Activated naive CD4-positive, alpha-beta T cell treated with anti-CD3 and anti-CD28 coated beads, Interleukin-2, amount 10 ng/mL, durations not matched to agents 7 days and 5 days (primary cell): ENCODE measurements around the gene ADAMTS3.

ENCODE experiments used
- CTCF ChIA-PET: fragments of 350-600 bp; sonication (Branson Sonifier 250); formaldehyde crosslinking; loops from one replicate; lab custom pipeline; 2021; ENCODE audit warnings: antibody characterized with exemption; lab: Charles Lee
- DNase-seq: peaks from one replicate; pipeline ENCODE4 v3.0.0-alpha.2; 2020
- H3K27ac Mint-ChIP-seq: one replicate; pipeline ENCODE4 v1.8.0; 2021; ENCODE audit warnings: mild to moderate bottlenecking, moderate library complexity, mixed read lengths
- H3K27me3 Mint-ChIP-seq: one replicate; pipeline ENCODE4 v1.8.0; 2021; ENCODE audit warnings: mild to moderate bottlenecking, mixed read lengths
- H3K36me3 Mint-ChIP-seq: one replicate; pipeline ENCODE4 v1.8.0; 2021; ENCODE audit warnings: mixed read lengths
- H3K4me1 Mint-ChIP-seq: one replicate; pipeline ENCODE4 v1.8.0; 2021; ENCODE audit warnings: mixed read lengths
- H3K4me3 Mint-ChIP-seq: one replicate; pipeline ENCODE4 v1.8.0; 2021; ENCODE audit warnings: mild to moderate bottlenecking, moderate library complexity, mixed read lengths
- H3K9me3 Mint-ChIP-seq: one replicate; pipeline ENCODE4 v1.8.0; 2021; ENCODE audit warnings: mixed read lengths

Gene ADAMTS3

GRCh38 chr4:72313121-72313520 lies 255.9 kb downstream of the ADAMTS3 start:
- H3K4me1 Mint-ChIP-seq, result no peaks in the 10 kb centered on the region
- CTCF ChIA-PET, result interaction anchor here (1.1 kb wide), 1 partner anchor 9 kb away, joined by 3 read pairs; no protein-coding TSS in a partner anchor

GRCh38 chr4:72312032-72312650 lies 256.9 kb downstream of the ADAMTS3 start:
- CTCF ChIA-PET, result interaction anchor here (1.1 to 1.3 kb wide), 2 partner anchors 8 to 12 kb away, joined by 3 read pairs; no protein-coding TSS in a partner anchor
- no peaks in the 10 kb centered on the region for H3K4me1 Mint-ChIP-seq
- no peak for DNase-seq
- no peak overlapping the region for H3K27ac Mint-ChIP-seq
- no peaks in the 10 kb centered on the region for H3K27me3 Mint-ChIP-seq
- no peak overlapping the region for H3K4me3 Mint-ChIP-seq
- no peaks in the 10 kb centered on the region for H3K9me3 Mint-ChIP-seq
- H3K36me3 Mint-ChIP-seq, result no peaks in the 10 kb centered on the region

More at GRCh38 chr4:72313121-72313520, 255.9 kb downstream of the ADAMTS3 start:
- Mint-ChIP-seq H3K36me3 (no peaks in the 10 kb centered on the region), H3K27ac (no peak overlapping the region), H3K9me3 (no peaks in the 10 kb centered on the region), H3K27me3 (no peaks in the 10 kb centered on the region), H3K4me3 (no peak overlapping the region)
- DNase-seq, result no peak

- H3K27me3 Mint-ChIP-seq, result no peaks in the 10 kb centered on the region
- no peak overlapping the region for H3K27ac Mint-ChIP-seq
- CTCF ChIA-PET, result interaction anchor here (1.3 kb wide), 1 partner anchor 13 kb away, joined by 3 read pairs; no protein-coding TSS in a partner anchor
- no peaks in the 10 kb centered on the region for H3K36me3 Mint-ChIP-seq
- no peak for DNase-seq
- no peaks in the 10 kb centered on the region for H3K9me3 Mint-ChIP-seq
- no peaks in the 10 kb centered on the region for H3K4me1 Mint-ChIP-seq
- no peak overlapping the region for H3K4me3 Mint-ChIP-seq
These were observed 257.7 kb downstream of the ADAMTS3 start for GRCh38 chr4:72311291-72311690.

DNA sequence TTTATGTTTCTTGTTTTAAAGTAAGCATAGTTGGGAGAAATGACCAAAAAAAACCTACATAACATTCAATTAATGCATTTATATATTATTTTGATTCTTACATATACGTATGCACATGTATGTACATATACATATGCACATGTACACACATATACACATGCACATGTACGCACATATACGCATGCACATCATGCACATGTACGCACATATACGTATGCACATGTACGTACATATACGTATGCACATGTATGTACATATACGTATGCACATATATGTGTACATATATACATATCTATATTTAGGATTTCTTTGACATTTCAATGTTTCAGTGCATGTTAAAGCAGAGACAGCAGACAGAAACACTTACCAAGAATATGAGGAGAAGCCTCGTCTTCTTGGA lies 263.4 kb downstream of the ADAMTS3 start:
- Mint-ChIP-seq H3K4me3 (no peak overlapping the region), H3K27ac (no peak overlapping the region), H3K9me3 (no peaks in the 10 kb centered on the region), H3K4me1 (no peaks in the 10 kb centered on the region), H3K36me3 (no peaks in the 10 kb centered on the region), H3K27me3 (no peaks in the 10 kb centered on the region)
- CTCF ChIA-PET, result no interaction called here
- no peak for DNase-seq

- H3K9me3 Mint-ChIP-seq, result no peaks in the 10 kb centered on the region
- H3K4me3 Mint-ChIP-seq, result no peak overlapping the region
- DNase-seq, result no peak
- H3K36me3 Mint-ChIP-seq, result no peaks in the 10 kb centered on the region
- CTCF ChIA-PET, result interaction anchor here (1.4 kb wide), 1 partner anchor 21 kb away, joined by 4 read pairs; no protein-coding TSS in a partner anchor
- no peaks in the 10 kb centered on the region for H3K4me1 Mint-ChIP-seq
- H3K27ac Mint-ChIP-seq, result no peak overlapping the region
- H3K27me3 Mint-ChIP-seq, result no peaks in the 10 kb centered on the region
These were observed 263.9 kb downstream of the ADAMTS3 start for GRCh38 chr4:72305080-72305479.

DNA sequence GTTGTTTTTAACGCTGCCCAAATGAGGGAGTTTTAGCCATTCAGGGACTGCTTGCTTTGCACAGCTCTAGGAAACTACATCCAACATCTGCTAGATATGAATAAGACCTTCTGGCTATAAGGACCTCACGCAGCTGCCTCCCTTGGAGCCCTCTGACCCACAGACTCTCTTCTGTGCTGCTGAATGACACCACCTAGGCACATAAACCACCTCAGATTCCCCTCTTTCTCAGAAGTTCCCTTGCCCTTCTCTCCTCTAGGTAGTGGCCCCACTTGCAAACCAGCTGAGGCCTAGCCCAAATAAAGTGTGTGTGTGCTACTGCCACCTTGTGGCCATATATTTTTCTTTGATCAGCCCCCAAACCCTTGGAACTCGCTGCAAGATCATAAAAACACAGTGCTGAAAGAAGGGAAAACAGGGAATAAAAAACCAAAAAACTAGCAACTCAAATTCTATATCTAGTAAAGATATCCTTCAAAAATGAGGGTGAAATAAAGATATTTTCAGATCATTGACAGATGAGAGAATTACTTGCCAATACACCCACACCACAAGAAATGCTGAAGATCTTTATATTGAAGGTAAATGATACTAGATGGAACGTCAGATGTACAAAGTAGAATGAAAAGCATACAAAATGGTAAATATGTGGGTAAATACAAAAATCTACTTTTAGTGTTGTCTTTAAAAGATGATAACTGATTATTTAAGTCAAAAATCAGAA lies 265.9 kb downstream of the ADAMTS3 start:
- Mint-ChIP-seq H3K27me3 (no peaks in the 10 kb centered on the region), H3K4me3 (no peak overlapping the region), H3K36me3 (no peaks in the 10 kb centered on the region), H3K4me1 (no peaks in the 10 kb centered on the region), H3K9me3 (no peaks in the 10 kb centered on the region), H3K27ac (no peak overlapping the region)
- CTCF ChIA-PET, result interaction anchor here (0.8 to 1.4 kb wide), 5 partner anchors 9 to 1702 kb away, joined by 3 to 5 read pairs (median 3); no protein-coding TSS in a partner anchor
- peak; percentile 40 for DNase-seq

GRCh38 chr4:72301759-72302158 lies 267.3 kb downstream of the ADAMTS3 start:
- Mint-ChIP-seq H3K4me1 (no peaks in the 10 kb centered on the region), H3K27me3 (no peaks in the 10 kb centered on the region), H3K4me3 (no peak overlapping the region), H3K9me3 (no peaks in the 10 kb centered on the region), H3K36me3 (no peaks in the 10 kb centered on the region), H3K27ac (no peak overlapping the region)
- CTCF ChIA-PET, result interaction anchor here (0.5 to 1.5 kb wide), 3 partner anchors 16 to 1258 kb away, joined by 3 to 4 read pairs (median 3); no protein-coding TSS in a partner anchor
- DNase-seq, result no peak

DNA sequence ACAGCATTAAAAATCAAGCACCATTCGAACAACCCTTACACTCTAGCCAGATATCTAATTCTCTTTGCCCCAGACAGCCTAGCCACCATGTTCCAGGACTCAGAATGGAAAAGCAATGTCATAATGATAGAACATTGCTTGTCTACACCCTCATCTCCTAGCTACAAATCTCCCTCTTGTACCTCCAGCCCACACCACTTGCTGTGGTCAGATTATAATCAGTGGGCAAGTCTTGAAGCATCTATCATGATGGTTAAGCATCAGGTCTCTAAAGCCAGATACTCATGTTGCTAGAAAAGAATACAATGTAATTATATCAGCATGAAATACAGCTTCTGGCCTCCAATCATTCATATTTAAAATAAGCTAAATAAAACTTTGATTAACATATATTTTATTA lies 268.9 kb downstream of the ADAMTS3 start:
- H3K4me1 Mint-ChIP-seq, result no peaks in the 10 kb centered on the region
- CTCF ChIA-PET, result interaction anchor here (1.5 kb wide), 1 partner anchor 15 kb away, joined by 4 read pairs; no protein-coding TSS in a partner anchor
- no peak for DNase-seq

GRCh38 chr4:72295966-72296557 lies 273.0 kb downstream of the ADAMTS3 start:
- DNase-seq, result no peak

More for the DNA sequence above, 268.9 kb downstream of the ADAMTS3 start:
- Mint-ChIP-seq H3K9me3 (no peaks in the 10 kb centered on the region), H3K4me3 (no peak overlapping the region), H3K27me3 (no peaks in the 10 kb centered on the region), H3K36me3 (no peaks in the 10 kb centered on the region), H3K27ac (no peak overlapping the region)

GRCh38 chr4:72290737-72291136 lies 278.3 kb downstream of the ADAMTS3 start:
- CTCF ChIA-PET, result no interaction called here
- no peak overlapping the region for H3K27ac Mint-ChIP-seq
- H3K36me3 Mint-ChIP-seq, result no peaks in the 10 kb centered on the region
- no peaks in the 10 kb centered on the region for H3K27me3 Mint-ChIP-seq
- no peak overlapping the region for H3K4me3 Mint-ChIP-seq
- DNase-seq, result no peak
- H3K9me3 Mint-ChIP-seq, result no peaks in the 10 kb centered on the region
- H3K4me1 Mint-ChIP-seq, result no peaks in the 10 kb centered on the region

More at GRCh38 chr4:72295966-72296557, 273.0 kb downstream of the ADAMTS3 start:
- Mint-ChIP-seq H3K27ac (no peak overlapping the region), H3K36me3 (no peaks in the 10 kb centered on the region), H3K9me3 (no peaks in the 10 kb centered on the region), H3K27me3 (no peaks in the 10 kb centered on the region), H3K4me3 (no peak overlapping the region), H3K4me1 (no peaks in the 10 kb centered on the region)
- CTCF ChIA-PET, result no interaction called here

DNA sequence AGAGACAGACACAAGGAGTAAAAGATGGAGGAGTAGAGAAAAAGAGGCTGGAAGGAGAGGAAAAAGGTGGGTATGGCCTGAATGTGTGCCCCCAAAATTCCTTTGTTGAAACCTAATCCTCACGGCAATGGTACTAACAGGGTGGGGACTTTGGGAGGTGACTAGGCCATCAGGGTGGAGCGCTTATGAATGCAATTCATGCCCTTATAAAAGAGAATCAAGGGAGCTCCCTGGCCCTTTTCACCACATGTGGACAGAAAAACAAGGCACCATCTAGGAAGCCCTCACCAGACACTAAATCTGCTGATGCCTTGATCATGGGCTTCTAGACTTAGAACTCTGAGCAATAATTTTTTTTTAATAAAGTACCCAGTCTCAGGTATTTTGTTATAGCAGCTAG lies 282.1 kb downstream of the ADAMTS3 start:
- Mint-ChIP-seq H3K9me3 (no peaks in the 10 kb centered on the region), H3K27me3 (no peaks in the 10 kb centered on the region), H3K4me3 (no peak overlapping the region), H3K4me1 (no peaks in the 10 kb centered on the region), H3K27ac (no peak overlapping the region), H3K36me3 (no peaks in the 10 kb centered on the region)
- CTCF ChIA-PET, result interaction anchor here (1.2 kb wide), 1 partner anchor 91 kb away, joined by 3 read pairs; no protein-coding TSS in a partner anchor
- DNase-seq, result no peak

GRCh38 chr4:72286185-72286584 lies 282.8 kb downstream of the ADAMTS3 start:
- CTCF ChIA-PET, result interaction anchor here (0.9 to 1.4 kb wide), 3 partner anchors 15 to 367 kb away, joined by 3 to 4 read pairs (median 4); no protein-coding TSS in a partner anchor
- no peak overlapping the region for H3K4me3 Mint-ChIP-seq
- no peaks in the 10 kb centered on the region for H3K9me3 Mint-ChIP-seq
- no peaks in the 10 kb centered on the region for H3K27me3 Mint-ChIP-seq
- DNase-seq, result no peak
- no peaks in the 10 kb centered on the region for H3K36me3 Mint-ChIP-seq
- no peak overlapping the region for H3K27ac Mint-ChIP-seq
- no peaks in the 10 kb centered on the region for H3K4me1 Mint-ChIP-seq

GRCh38 chr4:72283357-72283756 lies 285.7 kb downstream of the ADAMTS3 start:
- CTCF ChIA-PET, result no interaction called here
- Mint-ChIP-seq H3K4me1 (no peaks in the 10 kb centered on the region), H3K4me3 (no peak overlapping the region), H3K9me3 (no peaks in the 10 kb centered on the region), H3K27me3 (no peaks in the 10 kb centered on the region), H3K36me3 (no peaks in the 10 kb centered on the region), H3K27ac (no peak overlapping the region)
- DNase-seq, result no peak

GRCh38 chr4:72280252-72280651 lies 288.8 kb downstream of the ADAMTS3 start:
- H3K27ac Mint-ChIP-seq, result no peak overlapping the region
- H3K4me1 Mint-ChIP-seq, result no peaks in the 10 kb centered on the region
- H3K4me3 Mint-ChIP-seq, result no peak overlapping the region
- no peaks in the 10 kb centered on the region for H3K36me3 Mint-ChIP-seq
- no peaks in the 10 kb centered on the region for H3K9me3 Mint-ChIP-seq
- H3K27me3 Mint-ChIP-seq, result no peaks in the 10 kb centered on the region
- CTCF ChIA-PET, result interaction anchor here (1.3 kb wide), 1 partner anchor 10 kb away, joined by 4 read pairs; no protein-coding TSS in a partner anchor
- no peak for DNase-seq
